HepG2 (cell line): ENCODE results near the gene ARL2.

ENCODE experiments used
- ATF4 ChIP-seq, 2 experiments: fragments of 450-650 bp in 1 of 2; sonication (generic) in 1 of 2; formaldehyde crosslinking; IDR thresholded peaks; 2 replicates each; pipeline versions ENCODE4 v1.5.0 to v1.8.0; 2020 to 2022; ENCODE audit warnings: mild to moderate bottlenecking in 1 of 2, missing genetic modification reagents in 1 of 2
- DNMT1 ChIP-seq: sonication (generic); formaldehyde crosslinking; IDR thresholded peaks from 2 replicates; pipeline ENCODE4 v1.5.1; 2020; ENCODE audit warnings: mild to moderate bottlenecking, missing genetic modification reagents
- EP300 ChIP-seq, 3 experiments: sonication (generic) in 1 of 3; formaldehyde crosslinking in 1 of 3; IDR thresholded peaks; 2 replicates each; pipeline versions ENCODE4 v1.5.1 to v1.6.1; 2011 to 2020; ENCODE audit warnings: low read depth in 2 of 3, low read length in 2 of 3, borderline replicate concordance in 1 of 3, improper control_type of control experiment in 1 of 3, mild to moderate bottlenecking in 1 of 3, missing genetic modification reagents in 1 of 3, moderate library complexity in 1 of 3
- JUND ChIP-seq: sonication (generic); formaldehyde crosslinking; IDR thresholded peaks from 2 replicates; pipeline ENCODE4 v1.8.0; 2022; ENCODE audit warnings: mild to moderate bottlenecking, missing genetic modification reagents
- MTA1 ChIP-seq: sonication (generic); formaldehyde crosslinking; IDR thresholded peaks from 2 replicates; pipeline ENCODE4 v1.4.0; 2020; ENCODE audit warnings: missing genetic modification reagents, mild to moderate bottlenecking, borderline replicate concordance
- NFRKB ChIP-seq: fragments of 450-650 bp; IDR thresholded peaks from 2 replicates; pipeline ENCODE4 v1.6.1; 2017
- NR2F2 ChIP-seq: IDR thresholded peaks from 2 replicates; pipeline ENCODE4 v1.6.1; 2012; ENCODE audit warnings: low read depth, inconsistent platforms, borderline replicate concordance
- ZBTB40 ChIP-seq, 2 experiments: fragments of 450-650 bp in 1 of 2; sonication (generic) in 1 of 2; formaldehyde crosslinking in 1 of 2; IDR thresholded peaks; 2 replicates each; pipeline versions ENCODE4 v1.6.1 to v1.8.0; 2016 to 2022; ENCODE audit warnings: antibody characterized with exemption in 1 of 2, mild to moderate bottlenecking in 1 of 2, missing genetic modification reagents in 1 of 2
- ZNF629 ChIP-seq: sonication (generic); formaldehyde crosslinking; conservative IDR thresholded peaks from 2 replicates; pipeline ENCODE4 v1.5.0; 2020; ENCODE audit warnings: missing genetic modification reagents

GRCh38 chr11:65013888-65014725, at the start of gene ARL2:
- TF ChIP-seq ATF4 (CRISPR knock-in tag; IDR thresholded peaks at IDR 0.05) (peak in 1 of 2 experiments; percentile 28; a peak in 1 of 4 replicates), JUND (CRISPR knock-in tag) (no peak), ZBTB40 (IDR thresholded peaks at IDR 0.05) (no peak), ZBTB40 (CRISPR knock-in tag; IDR thresholded peaks at IDR 0.05) (peak; percentile 84; the same call in 1 of the 2 replicates), DNMT1 (no peak; the same call in 1 of the 2 replicates), EP300 (IDR thresholded peaks at IDR 0.05; ENCODE audit: low read depth in 2 of 2, low read length in 2 of 2) (no peak), EP300 (CRISPR knock-in tag; IDR thresholded peaks at IDR 0.05; ENCODE audit: borderline replicate concordance) (no peak), ZNF629 (CRISPR knock-in tag) (no peak), MTA1 (CRISPR knock-in tag) (peak; percentile 65; the same call in 1 of the 2 replicates), NR2F2 (no peak; the same call in 1 of the 2 replicates), NFRKB (no peak)
